Vagina (tissue), 2 donors: Measurements from ENCODE around the gene TRAF1.

Source experiments
- POLR2A ChIP-seq, 2 donors: fragments of 450-650 bp; IDR thresholded peaks; one replicate each; pipeline ENCODE4 v1.6.1; 2017; ENCODE audit warnings: antibody characterized with exemption in 2 of 2, mild to moderate bottlenecking in 2 of 2, moderate library complexity in 2 of 2
- POLR2AphosphoS5 ChIP-seq, 2 donors: sonication (generic); formaldehyde crosslinking; IDR thresholded peaks; one replicate each; pipeline ENCODE4 v1.9.0; 2017; ENCODE audit warnings: antibody characterized with exemption in 2 of 2, mild to moderate bottlenecking in 2 of 2, low read depth in 1 of 2; ENCODE audit not compliant: insufficient read depth in 1 of 2
- TF ChIP-seq, protein P1 (sequence below), 3 experiments: fragments of 450-650 bp in 2 of 3; fragments of 200-600 bp in 1 of 3; sonication (generic) in 1 of 3; IDR thresholded peaks; one replicate each; pipeline ENCODE4 v1.5.1; 2017 to 2019; ENCODE audit warnings: antibody characterized with exemption in 3 of 3, mild to moderate bottlenecking in 2 of 3, moderate library complexity in 2 of 3

DNA sequence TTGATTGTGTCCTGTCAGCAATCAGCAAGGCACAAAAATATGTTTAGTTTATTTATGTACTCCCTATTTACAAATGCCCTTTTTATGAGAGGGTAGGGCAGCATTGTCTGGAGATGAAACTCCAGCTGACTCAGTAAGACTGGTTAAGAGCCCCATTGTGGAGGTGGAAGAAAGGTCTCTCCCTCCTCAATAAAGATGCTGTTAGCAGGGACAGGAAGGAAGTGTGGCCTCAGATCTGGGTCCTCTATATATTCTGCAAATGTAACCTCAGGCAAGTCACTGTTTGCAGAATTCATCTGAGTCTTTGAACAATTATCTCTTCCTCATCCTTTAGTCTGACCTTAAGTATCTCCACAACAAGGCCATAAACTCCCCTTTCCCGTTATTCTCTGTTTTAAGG, 48.3 kb upstream of the TRAF1 start:
- TF ChIP-seq POLR2A (IDR thresholded peaks at IDR 0.05): no peak
- TF ChIP-seq, protein P1, sequence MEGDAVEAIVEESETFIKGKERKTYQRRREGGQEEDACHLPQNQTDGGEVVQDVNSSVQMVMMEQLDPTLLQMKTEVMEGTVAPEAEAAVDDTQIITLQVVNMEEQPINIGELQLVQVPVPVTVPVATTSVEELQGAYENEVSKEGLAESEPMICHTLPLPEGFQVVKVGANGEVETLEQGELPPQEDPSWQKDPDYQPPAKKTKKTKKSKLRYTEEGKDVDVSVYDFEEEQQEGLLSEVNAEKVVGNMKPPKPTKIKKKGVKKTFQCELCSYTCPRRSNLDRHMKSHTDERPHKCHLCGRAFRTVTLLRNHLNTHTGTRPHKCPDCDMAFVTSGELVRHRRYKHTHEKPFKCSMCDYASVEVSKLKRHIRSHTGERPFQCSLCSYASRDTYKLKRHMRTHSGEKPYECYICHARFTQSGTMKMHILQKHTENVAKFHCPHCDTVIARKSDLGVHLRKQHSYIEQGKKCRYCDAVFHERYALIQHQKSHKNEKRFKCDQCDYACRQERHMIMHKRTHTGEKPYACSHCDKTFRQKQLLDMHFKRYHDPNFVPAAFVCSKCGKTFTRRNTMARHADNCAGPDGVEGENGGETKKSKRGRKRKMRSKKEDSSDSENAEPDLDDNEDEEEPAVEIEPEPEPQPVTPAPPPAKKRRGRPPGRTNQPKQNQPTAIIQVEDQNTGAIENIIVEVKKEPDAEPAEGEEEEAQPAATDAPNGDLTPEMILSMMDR (IDR thresholded peaks at IDR 0.05): no peak
- no peak for TF ChIP-seq POLR2AphosphoS5 (IDR thresholded peaks at IDR 0.05; ENCODE audit: insufficient read depth in 1 of 2, low read depth in 1 of 2)
